HepG2 (cell line): ENCODE results near the gene TTLL12.

ENCODE experiments used
- BRD4 ChIP-seq: sonication (generic); formaldehyde crosslinking; IDR thresholded peaks from 2 replicates; pipeline ENCODE4 v1.4.0; 2020; ENCODE audit warnings: missing genetic modification reagents
- CTCF ChIP-seq: sonication (generic); formaldehyde crosslinking; IDR thresholded peaks from 2 replicates; pipeline ENCODE4 v1.5.0; 2020; ENCODE audit warnings: mild to moderate bottlenecking, missing genetic modification reagents, moderate library complexity
- FOSL1 ChIP-seq: sonication (generic); formaldehyde crosslinking; IDR thresholded peaks from 2 replicates; pipeline ENCODE4 v1.9.0; 2021; ENCODE audit warnings: missing genetic modification reagents, borderline replicate concordance
- USF2 ChIP-seq, 2 experiments: sonication (generic) in 1 of 2; formaldehyde crosslinking in 1 of 2; IDR thresholded peaks; 2 replicates each; pipeline versions ENCODE4 v1.5.1 to v1.6.1; 2011 to 2020; ENCODE audit warnings: borderline replicate concordance in 1 of 2, low read depth in 1 of 2, low read length in 1 of 2, mild to moderate bottlenecking in 1 of 2, missing genetic modification reagents in 1 of 2, moderate library complexity in 1 of 2
- ZC3H4 ChIP-seq: sonication (generic); formaldehyde crosslinking; IDR thresholded peaks from 2 replicates; pipeline ENCODE4 v1.4.0; 2020; ENCODE audit warnings: missing genetic modification reagents, borderline replicate concordance
- ZNF205 ChIP-seq: IDR thresholded peaks from 2 replicates; pipeline ENCODE4 v1.6.1; 2018; ENCODE audit warnings: missing biosample characterization, missing genetic modification reagents
- ZNF891 ChIP-seq: sonication (generic); formaldehyde crosslinking; IDR thresholded peaks from 2 replicates; pipeline ENCODE4 v1.5.0; 2020; ENCODE audit warnings: mild to moderate bottlenecking, missing genetic modification reagents

GRCh38 chr22:43213051-43213450, 26.1 kb upstream of the TTLL12 start:
- no peak for TF ChIP-seq ZNF205
- no peak for TF ChIP-seq ZC3H4 (CRISPR knock-in tag)
- no peak for TF ChIP-seq USF2 (IDR thresholded peaks at IDR 0.05; ENCODE audit: low read depth, low read length)
- no peak for TF ChIP-seq USF2 (CRISPR knock-in tag; IDR thresholded peaks at IDR 0.05; ENCODE audit: borderline replicate concordance)
- no peak for TF ChIP-seq ZNF891 (CRISPR knock-in tag)
- no peak for TF ChIP-seq CTCF (CRISPR knock-in tag)
- no peak for TF ChIP-seq FOSL1 (CRISPR knock-in tag)
- no peak for TF ChIP-seq BRD4 (CRISPR knock-in tag)
